HEK293 (cell line): Measurements from ENCODE around the gene CDH26.

Source experiments
- HOXA7 ChIP-seq: sonication (generic); formaldehyde crosslinking; IDR thresholded peaks from 2 replicates; pipeline ENCODE4 v1.8.1; 2022; ENCODE audit warnings: missing genetic modification reagents, borderline replicate concordance
- MZF1 ChIP-seq: fragments of 450-650 bp; formaldehyde crosslinking; IDR thresholded peaks from 2 replicates; pipeline ENCODE4 v1.5.1; 2017; ENCODE audit warnings: missing biosample characterization, missing genetic modification characterization, borderline replicate concordance
- OVOL3 ChIP-seq: fragments of 450-650 bp; formaldehyde crosslinking; IDR thresholded peaks from 2 replicates; pipeline ENCODE4 v1.5.1; 2016; ENCODE audit warnings: missing biosample characterization, missing genetic modification characterization
- ZNF423 ChIP-seq: fragments of 450-650 bp; formaldehyde crosslinking; IDR thresholded peaks from 2 replicates; pipeline ENCODE4 v1.5.1; 2016; ENCODE audit warnings: missing biosample characterization, missing genetic modification characterization
- ZNF501 ChIP-seq: fragments of 450-650 bp; formaldehyde crosslinking; IDR thresholded peaks from 2 replicates; pipeline ENCODE4 v1.5.1; 2016; ENCODE audit warnings: missing biosample characterization, missing genetic modification characterization
- ZNF558 ChIP-seq: fragments of 450-650 bp; formaldehyde crosslinking; IDR thresholded peaks from 2 replicates; pipeline ENCODE4 v1.5.1; 2016; ENCODE audit warnings: missing biosample characterization, missing genetic modification characterization
- ZNF571 ChIP-seq: fragments of 450-650 bp; formaldehyde crosslinking; IDR thresholded peaks from 2 replicates; pipeline ENCODE4 v1.5.0; 2017; ENCODE audit warnings: missing biosample characterization, missing genetic modification characterization
- ZNF585B ChIP-seq: fragments of 450-650 bp; formaldehyde crosslinking; IDR thresholded peaks from 2 replicates; pipeline ENCODE4 v1.5.1; 2016; ENCODE audit warnings: missing biosample characterization, missing genetic modification characterization
- ZXDB ChIP-seq: fragments of 450-650 bp; formaldehyde crosslinking; IDR thresholded peaks from 2 replicates; pipeline ENCODE4 v1.5.1; 2016; ENCODE audit warnings: missing biosample characterization, missing genetic modification characterization
- TF ChIP-seq, protein P1 (sequence below): fragments of 450-650 bp; formaldehyde crosslinking; IDR thresholded peaks from 2 replicates; pipeline ENCODE4 v1.5.1; 2016; ENCODE audit warnings: missing biosample characterization, missing genetic modification characterization
- TF ChIP-seq, protein P2 (sequence below): fragments of 450-650 bp; formaldehyde crosslinking; IDR thresholded peaks from 2 replicates; pipeline ENCODE4 v1.5.1; 2017; ENCODE audit warnings: missing biosample characterization, missing genetic modification characterization
- TF ChIP-seq, protein P3 (sequence below): fragments of 450-650 bp; formaldehyde crosslinking; IDR thresholded peaks from 2 replicates; pipeline ENCODE4 v1.5.1; 2016; ENCODE audit warnings: missing biosample characterization, missing genetic modification characterization
- TF ChIP-seq, protein P4 (sequence below): fragments of 450-650 bp; formaldehyde crosslinking; IDR thresholded peaks from 2 replicates; pipeline ENCODE4 v1.5.1; 2016; ENCODE audit warnings: missing biosample characterization, missing genetic modification characterization

DNA sequence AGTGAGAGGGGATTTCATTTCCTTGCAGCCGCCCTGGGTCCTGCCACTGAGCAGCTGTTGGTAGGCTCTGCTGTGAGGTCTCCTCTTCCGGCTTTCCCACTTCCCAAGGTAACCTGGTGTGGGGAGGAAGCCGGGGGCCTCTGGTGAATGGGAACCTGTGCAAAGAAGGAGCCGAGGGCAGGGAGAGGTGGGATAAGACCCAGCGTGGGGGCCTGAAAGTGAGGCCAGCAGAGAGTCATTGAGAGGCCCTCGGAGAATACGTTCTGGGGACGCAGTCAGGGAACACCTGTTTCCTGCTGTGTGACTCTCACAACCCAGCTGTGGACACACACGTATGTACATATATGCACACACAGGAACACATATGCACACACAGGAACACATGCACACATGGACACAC, 100.7 kb downstream of the CDH26 start:
- TF ChIP-seq ZNF423 (no peak), OVOL3 (tag by site-specific recombination) (no peak), HOXA7 (no peak), ZXDB (tag by site-specific recombination) (no peak), MZF1 (tag by site-specific recombination) (no peak), ZNF501 (tag by site-specific recombination) (no peak), ZNF571 (no peak), ZNF585B (tag by site-specific recombination) (no peak), ZNF558 (tag by site-specific recombination) (no peak)
- TF ChIP-seq, protein P1, sequence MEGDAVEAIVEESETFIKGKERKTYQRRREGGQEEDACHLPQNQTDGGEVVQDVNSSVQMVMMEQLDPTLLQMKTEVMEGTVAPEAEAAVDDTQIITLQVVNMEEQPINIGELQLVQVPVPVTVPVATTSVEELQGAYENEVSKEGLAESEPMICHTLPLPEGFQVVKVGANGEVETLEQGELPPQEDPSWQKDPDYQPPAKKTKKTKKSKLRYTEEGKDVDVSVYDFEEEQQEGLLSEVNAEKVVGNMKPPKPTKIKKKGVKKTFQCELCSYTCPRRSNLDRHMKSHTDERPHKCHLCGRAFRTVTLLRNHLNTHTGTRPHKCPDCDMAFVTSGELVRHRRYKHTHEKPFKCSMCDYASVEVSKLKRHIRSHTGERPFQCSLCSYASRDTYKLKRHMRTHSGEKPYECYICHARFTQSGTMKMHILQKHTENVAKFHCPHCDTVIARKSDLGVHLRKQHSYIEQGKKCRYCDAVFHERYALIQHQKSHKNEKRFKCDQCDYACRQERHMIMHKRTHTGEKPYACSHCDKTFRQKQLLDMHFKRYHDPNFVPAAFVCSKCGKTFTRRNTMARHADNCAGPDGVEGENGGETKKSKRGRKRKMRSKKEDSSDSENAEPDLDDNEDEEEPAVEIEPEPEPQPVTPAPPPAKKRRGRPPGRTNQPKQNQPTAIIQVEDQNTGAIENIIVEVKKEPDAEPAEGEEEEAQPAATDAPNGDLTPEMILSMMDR, result no peak
- TF ChIP-seq, protein P2, sequence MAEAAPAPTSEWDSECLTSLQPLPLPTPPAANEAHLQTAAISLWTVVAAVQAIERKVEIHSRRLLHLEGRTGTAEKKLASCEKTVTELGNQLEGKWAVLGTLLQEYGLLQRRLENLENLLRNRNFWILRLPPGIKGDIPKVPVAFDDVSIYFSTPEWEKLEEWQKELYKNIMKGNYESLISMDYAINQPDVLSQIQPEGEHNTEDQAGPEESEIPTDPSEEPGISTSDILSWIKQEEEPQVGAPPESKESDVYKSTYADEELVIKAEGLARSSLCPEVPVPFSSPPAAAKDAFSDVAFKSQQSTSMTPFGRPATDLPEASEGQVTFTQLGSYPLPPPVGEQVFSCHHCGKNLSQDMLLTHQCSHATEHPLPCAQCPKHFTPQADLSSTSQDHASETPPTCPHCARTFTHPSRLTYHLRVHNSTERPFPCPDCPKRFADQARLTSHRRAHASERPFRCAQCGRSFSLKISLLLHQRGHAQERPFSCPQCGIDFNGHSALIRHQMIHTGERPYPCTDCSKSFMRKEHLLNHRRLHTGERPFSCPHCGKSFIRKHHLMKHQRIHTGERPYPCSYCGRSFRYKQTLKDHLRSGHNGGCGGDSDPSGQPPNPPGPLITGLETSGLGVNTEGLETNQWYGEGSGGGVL (tag by site-specific recombination), result no peak
- TF ChIP-seq, protein P3, sequence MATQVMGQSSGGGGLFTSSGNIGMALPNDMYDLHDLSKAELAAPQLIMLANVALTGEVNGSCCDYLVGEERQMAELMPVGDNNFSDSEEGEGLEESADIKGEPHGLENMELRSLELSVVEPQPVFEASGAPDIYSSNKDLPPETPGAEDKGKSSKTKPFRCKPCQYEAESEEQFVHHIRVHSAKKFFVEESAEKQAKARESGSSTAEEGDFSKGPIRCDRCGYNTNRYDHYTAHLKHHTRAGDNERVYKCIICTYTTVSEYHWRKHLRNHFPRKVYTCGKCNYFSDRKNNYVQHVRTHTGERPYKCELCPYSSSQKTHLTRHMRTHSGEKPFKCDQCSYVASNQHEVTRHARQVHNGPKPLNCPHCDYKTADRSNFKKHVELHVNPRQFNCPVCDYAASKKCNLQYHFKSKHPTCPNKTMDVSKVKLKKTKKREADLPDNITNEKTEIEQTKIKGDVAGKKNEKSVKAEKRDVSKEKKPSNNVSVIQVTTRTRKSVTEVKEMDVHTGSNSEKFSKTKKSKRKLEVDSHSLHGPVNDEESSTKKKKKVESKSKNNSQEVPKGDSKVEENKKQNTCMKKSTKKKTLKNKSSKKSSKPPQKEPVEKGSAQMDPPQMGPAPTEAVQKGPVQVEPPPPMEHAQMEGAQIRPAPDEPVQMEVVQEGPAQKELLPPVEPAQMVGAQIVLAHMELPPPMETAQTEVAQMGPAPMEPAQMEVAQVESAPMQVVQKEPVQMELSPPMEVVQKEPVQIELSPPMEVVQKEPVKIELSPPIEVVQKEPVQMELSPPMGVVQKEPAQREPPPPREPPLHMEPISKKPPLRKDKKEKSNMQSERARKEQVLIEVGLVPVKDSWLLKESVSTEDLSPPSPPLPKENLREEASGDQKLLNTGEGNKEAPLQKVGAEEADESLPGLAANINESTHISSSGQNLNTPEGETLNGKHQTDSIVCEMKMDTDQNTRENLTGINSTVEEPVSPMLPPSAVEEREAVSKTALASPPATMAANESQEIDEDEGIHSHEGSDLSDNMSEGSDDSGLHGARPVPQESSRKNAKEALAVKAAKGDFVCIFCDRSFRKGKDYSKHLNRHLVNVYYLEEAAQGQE (tag by site-specific recombination), result no peak
- TF ChIP-seq, protein P4, sequence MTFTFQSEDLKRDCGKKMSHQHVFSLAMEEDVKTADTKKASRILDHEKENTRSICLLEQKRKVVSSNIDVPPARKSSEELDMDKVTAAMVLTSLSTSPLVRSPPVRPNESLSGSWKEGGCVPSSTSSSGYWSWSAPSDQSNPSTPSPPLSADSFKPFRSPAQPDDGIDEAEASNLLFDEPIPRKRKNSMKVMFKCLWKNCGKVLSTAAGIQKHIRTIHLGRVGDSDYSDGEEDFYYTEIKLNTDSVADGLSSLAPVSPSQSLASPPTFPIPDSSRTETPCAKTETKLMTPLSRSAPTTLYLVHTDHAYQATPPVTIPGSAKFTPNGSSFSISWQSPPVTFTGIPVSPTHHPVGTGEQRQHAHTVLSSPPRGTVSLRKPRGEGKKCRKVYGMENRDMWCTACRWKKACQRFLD, result no peak
